CD4-positive, alpha-beta T cell (primary cell): Measurements from ENCODE around the gene SLC23A2. TPM values are rescaled to one million over a fixed set of nuclear protein-coding genes. Genes with fewer than 3 reads are reported as not detected.

Experiments used
- ATAC-seq: fragments of 200-7000 bp; cut with Tn5 transposase; one replicate; pipeline ENCODE4 v1.10.0; 2022; ENCODE audit warnings: mild to moderate bottlenecking; ENCODE audit not compliant: poor library complexity
- CTCF ChIA-PET: fragments of 350-600 bp; sonication (Branson Sonifier 250); formaldehyde crosslinking; loops from one replicate; lab custom pipeline; 2021; ENCODE audit warnings: antibody characterized with exemption, inconsistent platforms; lab: Charles Lee
- POLR2A ChIA-PET: fragments of 350-600 bp; sonication (Branson Sonifier 250); formaldehyde crosslinking; loops from one replicate; lab custom pipeline; 2021; ENCODE audit warnings: antibody characterized with exemption, inconsistent platforms; lab: Charles Lee
- DNase-seq, 14 experiments: peaks; one replicate each; pipeline ENCODE4 v3.0.0-alpha.2; 2013 to 2020; ENCODE audit warnings: mixed read lengths in 2 of 14
- H3K27ac ChIP-seq, 2 donors: one replicate each; pipeline versions ENCODE4 v1.5.1 to v1.7.0; 2013; ENCODE audit warnings: low read length in 2 of 2, low read depth in 1 of 2, mild to moderate bottlenecking in 1 of 2
- H3K27me3 ChIP-seq, 2 experiments: 1 replicate in 1 of 2; 2 replicates in 1 of 2; pipeline versions ENCODE4 v1.6.1 to v1.7.0; 2013; ENCODE audit warnings: low read length in 2 of 2, control low read depth in 1 of 2, mild to moderate bottlenecking in 1 of 2, moderate library complexity in 1 of 2; ENCODE audit not compliant: insufficient read depth in 2 of 2, control insufficient read depth in 1 of 2
- H3K36me3 ChIP-seq: one replicate; pipeline ENCODE4 v1.6.1; 2013; ENCODE audit warnings: low read length, control low read depth; ENCODE audit not compliant: insufficient read depth
- H3K4me1 ChIP-seq: one replicate; pipeline ENCODE4 v1.6.1; 2013; ENCODE audit warnings: low read length, control low read depth; ENCODE audit not compliant: insufficient read depth
- H3K4me3 ChIP-seq: one replicate; pipeline ENCODE4 v1.5.1; 2013; ENCODE audit warnings: mild to moderate bottlenecking, low read length, moderate library complexity
- H3K9me3 ChIP-seq, 2 experiments: 1 replicate in 1 of 2; 2 replicates in 1 of 2; pipeline versions ENCODE4 v1.6.1 to v1.7.0; 2013; ENCODE audit warnings: low read length in 2 of 2, mild to moderate bottlenecking in 2 of 2, control low read depth in 1 of 2, moderate library complexity in 1 of 2; ENCODE audit not compliant: control insufficient read depth in 1 of 2, insufficient read depth in 1 of 2
- H3K27ac Mint-ChIP-seq: one replicate; pipeline ENCODE4 v1.8.0; 2020; ENCODE audit warnings: mixed read lengths
- H3K27me3 Mint-ChIP-seq: one replicate; pipeline ENCODE4 v1.8.0; 2021; ENCODE audit warnings: mixed read lengths
- H3K36me3 Mint-ChIP-seq: one replicate; pipeline ENCODE4 v1.8.0; 2021; ENCODE audit warnings: low read depth, mixed read lengths
- H3K4me1 Mint-ChIP-seq: one replicate; pipeline ENCODE4 v1.8.0; 2021; ENCODE audit warnings: low read depth, mixed read lengths
- H3K4me3 Mint-ChIP-seq: one replicate; pipeline ENCODE4 v1.8.0; 2020; ENCODE audit warnings: mild to moderate bottlenecking, mixed read lengths
- H3K9me3 Mint-ChIP-seq: one replicate; pipeline ENCODE4 v1.8.0; 2020; ENCODE audit warnings: mixed read lengths
- CTCF ChIP-seq: fragments of 200-600 bp; IDR thresholded peaks from one replicate; pipeline ENCODE4 v1.8.0; 2022; ENCODE audit warnings: antibody characterized with exemption, mild to moderate bottlenecking
- intact Hi-C, 2 experiments: fragments of 100-400 bp; cut with DNase I in 1 of 2; cut with micrococcal nuclease in 1 of 2; formaldehyde crosslinking; loops; one replicate each; pipeline versions ENCODE4 v1.15.1 to v1.9.0; 2023 to 2025; cut with DNase I, micrococcal nuclease
- total RNA-seq, 174 experiments: library from RNA in 2 of 174; stranded (reverse) in 2 of 174; gene quantifications; one replicate each; pipeline ENCODE4 v1.2.3 and lab custom pipeline; 2021 to 2026

The SLC23A2 gene
- total RNA-seq, 2 experiments from 2014 or later: 22.8 to 23.0 TPM

GRCh38 chr20:4889446-4889845 is 111.9 kb downstream of the SLC23A2 start:
- Mint-ChIP-seq H3K27ac (no peak overlapping the region), H3K27me3 (no peaks in the 10 kb centered on the region), H3K4me1 (no peaks in the 10 kb centered on the region), H3K4me3 (no peak overlapping the region), H3K36me3 (peaks cover 64% of the 10 kb centered on the region), H3K9me3 (no peaks in the 10 kb centered on the region)
- H3K9me3 ChIP-seq: no peaks in the 10 kb centered on the region
- ATAC-seq: no peak
- no peak overlapping the region for H3K27ac ChIP-seq
- ChIA-PET CTCF (no interaction called here), POLR2A (no interaction called here)
- no peak for DNase-seq
- intact Hi-C loops: no loop called here
- H3K4me3 ChIP-seq: no peak overlapping the region
- H3K27me3 ChIP-seq: no peaks in the 10 kb centered on the region
- TF ChIP-seq CTCF: no peak
- H3K36me3 ChIP-seq: peaks cover 25% of the 10 kb centered on the region
- H3K4me1 ChIP-seq: no peaks in the 10 kb centered on the region

GRCh38 chr20:4887586-4887985 is 113.7 kb downstream of the SLC23A2 start:
- H3K27ac ChIP-seq: no peak overlapping the region
- ATAC-seq: no peak
- intact Hi-C loops: no loop called here
- H3K4me1 Mint-ChIP-seq: no peaks in the 10 kb centered on the region
- ChIA-PET POLR2A (no interaction called here), CTCF (interaction anchor here (1.2 kb wide), 1 partner anchor 69 kb away, joined by 3 read pairs; no protein-coding TSS in a partner anchor)
- no peaks in the 10 kb centered on the region for H3K9me3 Mint-ChIP-seq
- H3K4me3 ChIP-seq: no peak overlapping the region
- H3K27me3 ChIP-seq: no peaks in the 10 kb centered on the region
- H3K9me3 ChIP-seq: no peaks in the 10 kb centered on the region
- peaks cover 41% of the 10 kb centered on the region for H3K36me3 ChIP-seq
- no peaks in the 10 kb centered on the region for H3K27me3 Mint-ChIP-seq
- H3K27ac Mint-ChIP-seq: no peak overlapping the region
- H3K36me3 Mint-ChIP-seq: peaks cover 73% of the 10 kb centered on the region
- H3K4me3 Mint-ChIP-seq: no peak overlapping the region
- TF ChIP-seq CTCF: no peak
- DNase-seq: no peak
- no peaks in the 10 kb centered on the region for H3K4me1 ChIP-seq

GRCh38 chr20:4886771-4887527 is 114.4 kb downstream of the SLC23A2 start:
- no peak overlapping the region for H3K27ac ChIP-seq
- DNase-seq (no peak), ATAC-seq (no peak)
- peaks cover 80% of the 10 kb centered on the region for H3K36me3 Mint-ChIP-seq
- ChIA-PET POLR2A (no interaction called here), CTCF (no interaction called here)
- no peaks in the 10 kb centered on the region for H3K4me1 Mint-ChIP-seq
- H3K27ac Mint-ChIP-seq: no peak overlapping the region
- H3K27me3 ChIP-seq: no peaks in the 10 kb centered on the region
- H3K4me1 ChIP-seq: no peaks in the 10 kb centered on the region
- no peak overlapping the region for H3K4me3 Mint-ChIP-seq
- intact Hi-C loops: no loop called here
- no peak for TF ChIP-seq CTCF
- peaks cover 42% of the 10 kb centered on the region for H3K36me3 ChIP-seq
- no peaks in the 10 kb centered on the region for H3K9me3 Mint-ChIP-seq
- no peaks in the 10 kb centered on the region for H3K27me3 Mint-ChIP-seq
- no peaks in the 10 kb centered on the region for H3K9me3 ChIP-seq
- H3K4me3 ChIP-seq: no peak overlapping the region
